HS-5 (cell line): ENCODE measurements around the gene PLD4.
"Not testable (repeated sequence)": the region's sequence is repeated elsewhere in the genome, so short reads cannot be mapped to it uniquely, and the experiment has no call there.

Experiments used
- DNase-seq: peaks from one replicate; pipeline ENCODE4 v3.0.0-alpha.2; 2012; ENCODE audit warnings: low read depth

Gene PLD4

GRCh38 chr14:104898870-104899510 lies 25.7 kb upstream of the PLD4 start:
- DNase-seq, result no peak

GRCh38 chr14:104899781-104900180 lies 24.9 kb upstream of the PLD4 start:
- DNase-seq, result no peak

GRCh38 chr14:104900639-104901512 lies 23.8 kb upstream of the PLD4 start:
- no peak for DNase-seq

- DNase-seq, result no peak
These were observed 20.7 kb upstream of the PLD4 start for GRCh38 chr14:104903990-104904389.

- not testable (repeated sequence) for DNase-seq
These were observed 19.8 kb upstream of the PLD4 start for GRCh38 chr14:104904650-104905578.

GRCh38 chr14:104905579-104905933 lies 19.1 kb upstream of the PLD4 start:
- not testable (repeated sequence) for DNase-seq

GRCh38 chr14:104908303-104908702 lies 16.4 kb upstream of the PLD4 start:
- no peak for DNase-seq

- no peak for DNase-seq
These were observed 12.6 kb upstream of the PLD4 start for GRCh38 chr14:104912053-104912452.

- no peak for DNase-seq
These were observed 11.2 kb upstream of the PLD4 start for GRCh38 chr14:104913435-104913834.

GRCh38 chr14:104917116-104917515 lies 7.6 kb upstream of the PLD4 start:
- no peak for DNase-seq

GRCh38 chr14:104917993-104918392 lies 6.7 kb upstream of the PLD4 start:
- DNase-seq, result no peak

- not testable (repeated sequence) for DNase-seq
These were observed 5.3 kb upstream of the PLD4 start for GRCh38 chr14:104919152-104919992.

- no peak for DNase-seq
These were observed 4.7 kb upstream of the PLD4 start for GRCh38 chr14:104919993-104920315.

GRCh38 chr14:104923640-104924420 lies 849 bp upstream of the PLD4 start:
- no peak for DNase-seq

GRCh38 chr14:104925214-104925854 lies 655 bp downstream of the PLD4 start:
- DNase-seq, result no peak

- no peak for DNase-seq
These were observed 1.4 kb downstream of the PLD4 start for GRCh38 chr14:104925855-104926609.

GRCh38 chr14:104926619-104927431 lies 2.1 kb downstream of the PLD4 start:
- no peak for DNase-seq

GRCh38 chr14:104927432-104927816 lies 2.7 kb downstream of the PLD4 start:
- DNase-seq, result no peak

GRCh38 chr14:104927901-104928300 lies 3.2 kb downstream of the PLD4 start:
- DNase-seq, result no peak
